Measurements from ENCODE around the gene SHC1.

The SHC1 gene

GRCh38 chr1:155019377-155020245, 49.1 kb upstream of the SHC1 start (continued):
- TF ChIP-seq ZNF530 (tag by site-specific recombination; IDR thresholded peaks at IDR 0.05; ENCODE audit: low read depth) (no peak), SCRT2 (tag by site-specific recombination; IDR thresholded peaks at IDR 0.05) (no peak)

- ChIA-PET CTCF (interaction anchor here (0.7 to 3.3 kb wide), 17 partner anchors 12 to 816 kb away, joined by 3 to 38 read pairs (median 5); partner anchors contain the start of genes DCST1, DCST2, FLAD1 and LENEP), POLR2A (interaction anchor here (0.7 to 2.2 kb wide), 2 partner anchors 32 to 46 kb away, joined by 3 to 8 read pairs; partner anchors contain the start of gene ADAM15)
- no peak overlapping the region for H3K27ac ChIP-seq (ENCODE audit: extremely low read depth, low read depth, low read length)
- H3K9me3 ChIP-seq (ENCODE audit: control insufficient read depth, insufficient read depth, low read depth, low read length) = no peaks in the 10 kb centered on the region
- 0 out of 2 replicates have a peak, but pooled peaks cover 3% of the 10 kb centered on the region for H3K4me1 ChIP-seq (ENCODE audit: control insufficient read depth, insufficient read depth, low read length)
- TF ChIP-seq ZNF391 (tag by site-specific recombination; IDR thresholded peaks at IDR 0.05; ENCODE audit: borderline replicate concordance, low read depth) = no peak
- TF ChIP-seq ZBTB7A (tag by site-specific recombination; IDR thresholded peaks at IDR 0.05; ENCODE audit: low read depth) = no peak
- no peak for TF ChIP-seq ZNF561 (tag by site-specific recombination; IDR thresholded peaks at IDR 0.05; ENCODE audit: borderline replicate concordance)
- TF ChIP-seq ZBTB21 (tag by site-specific recombination; IDR thresholded peaks at IDR 0.05) = no peak
- no peak for TF ChIP-seq ZNF174 (tag by site-specific recombination; IDR thresholded peaks at IDR 0.05)
- TF ChIP-seq ZNF221 (tag by site-specific recombination; IDR thresholded peaks at IDR 0.05; ENCODE audit: borderline replicate concordance) = no peak
- no peak for TF ChIP-seq ZNF626 (tag by site-specific recombination; IDR thresholded peaks at IDR 0.05)
- TF ChIP-seq ZNF169 (tag by site-specific recombination; IDR thresholded peaks at IDR 0.05) = no peak
- no peak for TF ChIP-seq KLF17 (tag by site-specific recombination; IDR thresholded peaks at IDR 0.05)
- TF ChIP-seq, protein P1, sequence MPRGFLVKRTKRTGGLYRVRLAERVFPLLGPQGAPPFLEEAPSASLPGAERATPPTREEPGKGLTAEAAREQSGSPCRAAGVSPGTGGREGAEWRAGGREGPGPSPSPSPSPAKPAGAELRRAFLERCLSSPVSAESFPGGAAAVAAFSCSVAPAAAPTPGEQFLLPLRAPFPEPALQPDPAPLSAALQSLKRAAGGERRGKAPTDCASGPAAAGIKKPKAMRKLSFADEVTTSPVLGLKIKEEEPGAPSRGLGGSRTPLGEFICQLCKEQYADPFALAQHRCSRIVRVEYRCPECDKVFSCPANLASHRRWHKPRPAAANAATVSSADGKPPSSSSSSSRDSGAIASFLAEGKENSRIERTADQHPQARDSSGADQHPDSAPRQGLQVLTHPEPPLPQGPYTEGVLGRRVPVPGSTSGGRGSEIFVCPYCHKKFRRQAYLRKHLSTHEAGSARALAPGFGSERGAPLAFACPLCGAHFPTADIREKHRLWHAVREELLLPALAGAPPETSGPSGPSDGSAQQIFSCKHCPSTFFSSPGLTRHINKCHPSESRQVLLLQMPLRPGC (tag by site-specific recombination; IDR thresholded peaks at IDR 0.05) = no peak
- peaks cover 0 to 30% of the 10 kb centered on the region in 2 experiments; a peak in 1 of 3 replicates for H3K36me3 ChIP-seq (ENCODE audit: control insufficient read depth in 2 of 2, insufficient read depth in 1 of 2, low read length in 2 of 2)
- no peak overlapping the region for H3K4me3 ChIP-seq (ENCODE audit: low read depth, low read length)
These were observed 48.2 kb upstream of the SHC1 start for GRCh38 chr1:155018617-155019348.

DNA sequence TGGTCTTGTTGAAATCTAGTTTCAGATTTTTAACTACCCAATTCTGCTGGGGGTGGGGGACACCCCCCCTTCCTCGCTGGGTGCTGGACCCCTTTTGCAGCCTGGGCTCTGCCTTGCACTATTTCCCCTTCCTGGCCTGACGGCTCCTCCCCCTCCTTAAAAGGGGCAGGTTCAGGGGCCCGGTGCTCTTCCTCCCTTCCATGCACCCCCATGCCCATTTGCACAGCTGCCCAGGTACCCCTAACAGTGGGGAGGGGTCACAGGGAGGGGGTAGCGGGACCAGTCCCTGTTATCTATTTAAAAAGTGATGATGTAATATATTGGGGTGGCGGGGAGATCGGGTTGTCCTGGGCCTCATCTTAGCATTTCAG, 47.4 kb upstream of the SHC1 start:
- Histone ChIP-seq H3K9me3 (ENCODE audit: control insufficient read depth, insufficient read depth, low read depth, low read length) (no peaks in the 10 kb centered on the region), H3K36me3 (ENCODE audit: control insufficient read depth in 2 of 2, insufficient read depth in 1 of 2, low read length in 2 of 2) (peaks cover 0 to 34% of the 10 kb centered on the region in 2 experiments; a peak in 1 of 3 replicates), H3K4me1 (ENCODE audit: control insufficient read depth, insufficient read depth, low read length) (peaks cover 3% of the 10 kb centered on the region; the same call in 1 of the 2 replicates), H3K27ac (ENCODE audit: extremely low read depth, low read depth, low read length) (peak overlapping the region; percentile 48; the same call in 1 of the 2 replicates), H3K4me3 (ENCODE audit: low read depth, low read length) (peak overlapping the region; percentile 31; the same call in 1 of the 2 replicates)
- POLR2A ChIA-PET = interaction anchor here (1.0 to 2.2 kb wide), 10 partner anchors 11 to 62 kb away, joined by 3 to 12 read pairs (median 7); partner anchors contain the start of genes ADAM15, FLAD1, LENEP and PBXIP1
- CTCF ChIA-PET = interaction anchor here (0.6 to 3.3 kb wide), 31 partner anchors 11 to 331 kb away, joined by 3 to 38 read pairs (median 5); partner anchors contain the start of genes DCST1, DCST2, EFNA3 and FLAD1
- TF ChIP-seq, protein P2, sequence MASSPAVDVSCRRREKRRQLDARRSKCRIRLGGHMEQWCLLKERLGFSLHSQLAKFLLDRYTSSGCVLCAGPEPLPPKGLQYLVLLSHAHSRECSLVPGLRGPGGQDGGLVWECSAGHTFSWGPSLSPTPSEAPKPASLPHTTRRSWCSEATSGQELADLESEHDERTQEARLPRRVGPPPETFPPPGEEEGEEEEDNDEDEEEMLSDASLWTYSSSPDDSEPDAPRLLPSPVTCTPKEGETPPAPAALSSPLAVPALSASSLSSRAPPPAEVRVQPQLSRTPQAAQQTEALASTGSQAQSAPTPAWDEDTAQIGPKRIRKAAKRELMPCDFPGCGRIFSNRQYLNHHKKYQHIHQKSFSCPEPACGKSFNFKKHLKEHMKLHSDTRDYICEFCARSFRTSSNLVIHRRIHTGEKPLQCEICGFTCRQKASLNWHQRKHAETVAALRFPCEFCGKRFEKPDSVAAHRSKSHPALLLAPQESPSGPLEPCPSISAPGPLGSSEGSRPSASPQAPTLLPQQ (tag by site-specific recombination; IDR thresholded peaks at IDR 0.05) = peak; percentile 19; the same call in 1 of the 2 replicates
- TF ChIP-seq, protein P1 (tag by site-specific recombination; IDR thresholded peaks at IDR 0.05) = no peak

Data from HEK293 (cell line).